ENCODE results near the gene SCYL3. TPM values are rescaled to one million over a fixed set of nuclear protein-coding genes. Genes with fewer than 3 reads are reported as not detected.
"Not testable (repeated sequence)": the region's sequence is repeated elsewhere in the genome, so short reads cannot be mapped to it uniquely, and the experiment has no call there.

The SCYL3 gene
- total RNA-seq, 2 donors from 2014 or later: 7.9 to 8.1 TPM

DNA sequence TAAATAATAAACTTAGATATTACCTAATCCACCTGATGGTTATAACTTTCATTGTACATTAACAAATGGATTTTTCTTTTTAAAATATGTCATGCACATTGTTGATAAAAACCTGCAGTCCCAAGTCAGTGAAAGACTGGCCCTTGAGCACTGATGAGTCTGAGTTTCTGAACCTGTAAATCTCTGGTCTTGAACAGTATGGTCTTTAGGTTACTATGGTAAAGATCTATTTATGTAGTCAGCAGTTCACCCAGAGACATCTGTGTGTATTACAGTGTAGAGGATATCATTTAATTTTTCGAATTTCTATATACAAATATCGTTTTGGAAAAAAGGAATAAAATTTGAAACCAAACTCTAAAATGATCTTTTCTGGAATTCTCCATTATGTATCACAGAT is 30.4 kb upstream of the SCYL3 start:
- Histone ChIP-seq H3K4me3 (ENCODE audit: low read length) (no peak overlapping the region), H3K9me3 (ENCODE audit: control insufficient read depth, low read length) (no peaks in the 10 kb centered on the region), H3K9ac (ENCODE audit: extremely low read depth, low read length, poor library complexity, severe bottlenecking) (no peak overlapping the region), H3K27ac (ENCODE audit: low read depth, low read length) (no peak overlapping the region), H3K36me3 (ENCODE audit: control insufficient read depth, insufficient read depth, low read length) (no peaks in the 10 kb centered on the region), H3K4me1 (ENCODE audit: control insufficient read depth, insufficient read depth, low read length) (no peaks in the 10 kb centered on the region), H3K27me3 (ENCODE audit: control insufficient read depth, insufficient read depth, low read length, poor library complexity, severe bottlenecking) (no peaks in the 10 kb centered on the region)
- WGBS, 2 experiments (ENCODE audit: insufficient coverage in 1 of 2, insufficient read length in 1 of 2): 100% methylated on average over 1 of the region's 2 CpGs; no CpG with 5 or more reads in 1 of the 2 experiments
- Mint-ChIP-seq H3K4me1 (no peaks in the 10 kb centered on the region), H3K9me3 (no peaks in the 10 kb centered on the region), H3K27ac (no peak overlapping the region), H3K4me3 (no peak overlapping the region), H3K27me3 (ENCODE audit: insufficient read depth) (no peaks in the 10 kb centered on the region), H3K36me3 (ENCODE audit: low read depth) (no peaks in the 10 kb centered on the region)
- DNase-seq: no peak
- TF ChIP-seq, protein P1, sequence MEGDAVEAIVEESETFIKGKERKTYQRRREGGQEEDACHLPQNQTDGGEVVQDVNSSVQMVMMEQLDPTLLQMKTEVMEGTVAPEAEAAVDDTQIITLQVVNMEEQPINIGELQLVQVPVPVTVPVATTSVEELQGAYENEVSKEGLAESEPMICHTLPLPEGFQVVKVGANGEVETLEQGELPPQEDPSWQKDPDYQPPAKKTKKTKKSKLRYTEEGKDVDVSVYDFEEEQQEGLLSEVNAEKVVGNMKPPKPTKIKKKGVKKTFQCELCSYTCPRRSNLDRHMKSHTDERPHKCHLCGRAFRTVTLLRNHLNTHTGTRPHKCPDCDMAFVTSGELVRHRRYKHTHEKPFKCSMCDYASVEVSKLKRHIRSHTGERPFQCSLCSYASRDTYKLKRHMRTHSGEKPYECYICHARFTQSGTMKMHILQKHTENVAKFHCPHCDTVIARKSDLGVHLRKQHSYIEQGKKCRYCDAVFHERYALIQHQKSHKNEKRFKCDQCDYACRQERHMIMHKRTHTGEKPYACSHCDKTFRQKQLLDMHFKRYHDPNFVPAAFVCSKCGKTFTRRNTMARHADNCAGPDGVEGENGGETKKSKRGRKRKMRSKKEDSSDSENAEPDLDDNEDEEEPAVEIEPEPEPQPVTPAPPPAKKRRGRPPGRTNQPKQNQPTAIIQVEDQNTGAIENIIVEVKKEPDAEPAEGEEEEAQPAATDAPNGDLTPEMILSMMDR (conservative IDR thresholded peaks at IDR 0.05): no peak

DNA sequence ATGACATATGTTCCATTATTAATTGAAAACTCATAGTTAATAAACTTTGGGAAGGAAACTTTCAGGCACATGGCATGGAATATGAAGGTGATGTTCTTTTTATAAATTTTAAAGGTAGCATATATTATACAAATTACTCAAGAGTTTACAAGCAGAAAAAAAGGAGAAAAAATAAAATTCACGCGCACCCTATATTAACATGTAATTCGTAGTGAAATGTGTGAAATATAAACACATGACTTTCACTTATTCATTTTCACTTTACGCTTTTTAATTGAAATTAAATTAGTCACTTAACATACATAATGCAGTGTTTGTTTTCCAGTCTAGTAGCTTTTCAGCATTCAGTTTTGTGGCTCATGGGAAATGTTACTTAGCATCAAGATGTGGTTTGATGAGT is 27.4 kb upstream of the SCYL3 start:
- no peaks in the 10 kb centered on the region for H3K36me3 Mint-ChIP-seq (ENCODE audit: low read depth)
- Histone ChIP-seq H3K27me3 (ENCODE audit: control insufficient read depth, insufficient read depth, low read length, poor library complexity, severe bottlenecking) (no peaks in the 10 kb centered on the region), H3K9me3 (ENCODE audit: control insufficient read depth, low read length) (no peaks in the 10 kb centered on the region), H3K4me1 (ENCODE audit: control insufficient read depth, insufficient read depth, low read length) (no peaks in the 10 kb centered on the region), H3K27ac (ENCODE audit: low read depth, low read length) (no peak overlapping the region), H3K4me3 (ENCODE audit: low read length) (no peak overlapping the region), H3K36me3 (ENCODE audit: control insufficient read depth, insufficient read depth, low read length) (no peaks in the 10 kb centered on the region), H3K9ac (ENCODE audit: extremely low read depth, low read length, poor library complexity, severe bottlenecking) (no peak overlapping the region)
- DNase-seq: no peak
- no peak overlapping the region for H3K27ac Mint-ChIP-seq
- H3K27me3 Mint-ChIP-seq (ENCODE audit: insufficient read depth): no peaks in the 10 kb centered on the region
- no peaks in the 10 kb centered on the region for H3K4me1 Mint-ChIP-seq
- H3K4me3 Mint-ChIP-seq: no peak overlapping the region
- no peaks in the 10 kb centered on the region for H3K9me3 Mint-ChIP-seq
- TF ChIP-seq, protein P1 (conservative IDR thresholded peaks at IDR 0.05): no peak
- no CpG with 5 or more reads among the region's 4 CpGs for WGBS, 2 experiments (ENCODE audit: insufficient coverage in 1 of 2, insufficient read length in 1 of 2)

DNA sequence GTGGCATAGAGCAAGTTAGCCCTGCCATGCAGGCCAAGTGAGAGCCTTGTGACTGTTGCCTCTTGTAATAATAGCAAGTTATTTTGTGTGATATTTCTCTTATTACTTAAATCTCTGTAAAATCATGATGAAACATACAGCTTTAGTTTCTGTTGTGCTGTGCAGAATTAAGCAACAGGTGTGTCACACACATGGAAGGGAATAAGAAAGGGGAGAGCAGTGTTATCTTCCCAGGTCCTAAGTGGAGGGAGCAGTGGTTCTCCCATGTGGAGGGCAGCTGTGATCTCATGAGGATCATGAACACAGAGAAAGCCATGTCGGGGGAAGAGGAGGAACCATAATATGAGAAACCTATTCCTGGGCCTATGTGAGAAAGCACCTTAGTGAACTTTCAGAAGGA is 25.2 kb upstream of the SCYL3 start:
- Histone ChIP-seq H3K9ac (ENCODE audit: extremely low read depth, low read length, poor library complexity, severe bottlenecking) (no peak overlapping the region), H3K27me3 (ENCODE audit: control insufficient read depth, insufficient read depth, low read length, poor library complexity, severe bottlenecking) (no peaks in the 10 kb centered on the region), H3K4me1 (ENCODE audit: control insufficient read depth, insufficient read depth, low read length) (no peaks in the 10 kb centered on the region), H3K27ac (ENCODE audit: low read depth, low read length) (no peak overlapping the region), H3K36me3 (ENCODE audit: control insufficient read depth, insufficient read depth, low read length) (no peaks in the 10 kb centered on the region), H3K9me3 (ENCODE audit: control insufficient read depth, low read length) (no peaks in the 10 kb centered on the region), H3K4me3 (ENCODE audit: low read length) (no peak overlapping the region)
- Mint-ChIP-seq H3K9me3 (no peaks in the 10 kb centered on the region), H3K36me3 (ENCODE audit: low read depth) (no peaks in the 10 kb centered on the region), H3K27ac (no peak overlapping the region), H3K4me1 (no peaks in the 10 kb centered on the region), H3K27me3 (ENCODE audit: insufficient read depth) (no peaks in the 10 kb centered on the region), H3K4me3 (no peak overlapping the region)
- 85 to 100% methylated on average over 1 of the region's 1 CpG for WGBS, 2 experiments (ENCODE audit: insufficient coverage in 1 of 2, insufficient read length in 1 of 2)
- DNase-seq: no peak
- TF ChIP-seq, protein P1 (conservative IDR thresholded peaks at IDR 0.05): no peak

DNA sequence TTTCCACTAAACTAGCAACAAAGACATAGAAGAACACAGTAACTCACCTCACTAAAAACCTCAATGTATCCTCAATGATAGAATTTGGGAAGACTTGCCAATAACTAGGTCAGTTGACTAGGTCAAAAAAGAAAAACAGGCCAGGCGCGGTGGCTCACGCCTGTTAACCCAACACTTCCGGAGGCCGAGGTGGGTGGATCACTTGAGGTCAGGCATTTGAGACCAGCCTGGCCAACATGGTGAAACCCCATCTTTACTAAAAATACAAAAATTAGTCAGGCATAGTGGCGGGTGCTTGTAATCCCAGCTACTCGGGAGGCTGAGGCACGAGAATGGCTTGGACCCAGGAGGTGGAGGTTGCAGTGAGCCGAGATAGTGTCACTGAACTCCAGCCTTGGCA is 24.5 kb upstream of the SCYL3 start:
- H3K27ac ChIP-seq (ENCODE audit: low read depth, low read length); H3K4me3 Mint-ChIP-seq; H3K9me3 Mint-ChIP-seq; H3K27ac Mint-ChIP-seq; H3K4me3 ChIP-seq (ENCODE audit: low read length); DNase-seq; H3K27me3 ChIP-seq (ENCODE audit: control insufficient read depth, insufficient read depth, low read length, poor library complexity, severe bottlenecking); H3K4me1 Mint-ChIP-seq; H3K27me3 Mint-ChIP-seq (ENCODE audit: insufficient read depth); H3K9me3 ChIP-seq (ENCODE audit: control insufficient read depth, low read length); H3K36me3 ChIP-seq (ENCODE audit: control insufficient read depth, insufficient read depth, low read length); H3K9ac ChIP-seq (ENCODE audit: extremely low read depth, low read length, poor library complexity, severe bottlenecking); H3K4me1 ChIP-seq (ENCODE audit: control insufficient read depth, insufficient read depth, low read length); H3K36me3 Mint-ChIP-seq (ENCODE audit: low read depth): not testable (repeated sequence)
- 91 to 100% methylated on average over 3 to 9 of the region's 9 CpGs for WGBS, 2 experiments (ENCODE audit: insufficient coverage in 1 of 2, insufficient read length in 1 of 2)
